ENCODE data around the gene GNL3L. TPM values are rescaled to one million over a fixed set of nuclear protein-coding genes. Genes with fewer than 3 reads are reported as not detected.

GNL3L gene
- total and polyA plus RNA-seq, 2 donors (not counting 3 experiments of a cell fraction or from before 2014, with no cell fraction given) = 20.3 to 48.0 TPM

DNA sequence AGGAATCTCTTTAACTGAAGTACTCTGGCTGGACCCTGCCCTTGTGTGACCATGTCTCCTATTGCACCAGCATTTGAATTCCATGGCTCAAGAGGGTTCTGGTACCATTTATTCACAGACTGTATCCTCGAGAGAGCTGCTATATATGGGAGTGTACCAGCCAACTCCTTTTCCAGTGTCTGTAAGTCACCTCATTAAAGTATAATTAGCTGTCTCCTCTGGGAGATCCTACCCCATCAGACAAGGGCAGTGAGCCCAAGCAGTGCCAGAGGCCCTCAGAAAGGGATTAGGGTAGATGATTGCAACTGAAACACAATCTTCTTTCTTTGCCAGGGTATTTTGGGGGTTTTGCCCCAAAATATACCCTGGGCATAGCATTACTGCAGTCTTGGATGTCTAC lies 31.6 kb downstream of the GNL3L start:
- H2AFZ ChIP-seq (ENCODE audit: low read depth, low read length) = no peak overlapping the region
- TF ChIP-seq GATA2 (IDR thresholded peaks at IDR 0.05; ENCODE audit: insufficient read depth, insufficient read length, low read depth, low read length) (no peak), JUN (IDR thresholded peaks at IDR 0.05; ENCODE audit: borderline replicate concordance, insufficient read depth, insufficient read length, low read depth) (no peak), POLR2A (IDR thresholded peaks at IDR 0.05; ENCODE audit: low read depth, low read length) (no peak), CTCF (IDR thresholded peaks at IDR 0.05; ENCODE audit: extremely low read depth in 1 of 2, insufficient read depth in 1 of 2, low read depth in 1 of 2, low read length in 2 of 2) (no peak), POLR2AphosphoS5 (IDR thresholded peaks at IDR 0.05; ENCODE audit: insufficient read depth, low read depth, low read length) (no peak), FOS (IDR thresholded peaks at IDR 0.05; ENCODE audit: borderline replicate concordance, insufficient read depth, low read length) (no peak), EZH2 (IDR thresholded peaks at IDR 0.05; ENCODE audit: borderline replicate concordance, low read depth, low read length, severe bottlenecking) (no peak), MYC (IDR thresholded peaks at IDR 0.05; ENCODE audit: low read depth, low read length) (no peak)
- POLR2A ChIA-PET = no interaction called here
- CTCF ChIA-PET = no interaction called here
- no peaks in the 10 kb centered on the region for H4K20me1 ChIP-seq (replicated peaks; ENCODE audit: control insufficient read depth, extremely low read depth, insufficient read depth, low read length)
- no peak overlapping the region for H3K4me3 ChIP-seq (replicated peaks in 1 of 3; ENCODE audit: insufficient read depth in 1 of 3, low read depth in 1 of 3, low read length in 3 of 3)
- no peaks in the 10 kb centered on the region for H3K9me3 ChIP-seq (replicated peaks; ENCODE audit: control insufficient read depth, insufficient read depth, low read length)
- BruUV-seq (replicated peaks) = no TSS peak
- DNase-seq (ENCODE audit: low read depth, low spot score) = no peak
- H3K4me1 ChIP-seq (ENCODE audit: control insufficient read depth, extremely low read depth, insufficient read depth, low read length) = peaks cover 4% of the 10 kb centered on the region
- H3K27ac ChIP-seq (ENCODE audit: insufficient read depth, low read depth, low read length) = no peak overlapping the region
- no peak overlapping the region for H3K4me2 ChIP-seq (ENCODE audit: insufficient read depth, low read length)
- no peaks in the 10 kb centered on the region for H3K27me3 ChIP-seq (ENCODE audit: control insufficient read depth in 2 of 2, insufficient read depth in 2 of 2, low read length in 2 of 2)
- intact Hi-C loops (cut with micrococcal nuclease) (no loop called here), dilution Hi-C loops (cut with MboI; ENCODE audit: extremely low pct_ligation_motif_present, low sequenced_read_pairs) (no loop called here)
- H3K9me1 ChIP-seq (replicated peaks; ENCODE audit: control insufficient read depth, extremely low read depth, insufficient read depth, low read length) = no peaks in the 10 kb centered on the region
- no peak overlapping the region for H3K9ac ChIP-seq (replicated peaks; ENCODE audit: extremely low read depth, insufficient read depth, low read length)
- peaks cover 4 to 6% of the 10 kb centered on the region in 2 experiments for H3K36me3 ChIP-seq (ENCODE audit: control insufficient read depth in 2 of 2, extremely low read depth in 1 of 2, insufficient read depth in 2 of 2, low read length in 2 of 2)
- FAIRE-seq = no peak
- H3K79me2 ChIP-seq (ENCODE audit: control insufficient read depth, insufficient read depth, low read length) = no peaks in the 10 kb centered on the region
